ENCODE results near the gene SUSD2. TPM values are rescaled to one million over a fixed set of nuclear protein-coding genes. Genes with fewer than 3 reads are reported as not detected.

The SUSD2 gene
- total RNA-seq, 1 experiment from 2014 or later = 2.5 TPM

DNA sequence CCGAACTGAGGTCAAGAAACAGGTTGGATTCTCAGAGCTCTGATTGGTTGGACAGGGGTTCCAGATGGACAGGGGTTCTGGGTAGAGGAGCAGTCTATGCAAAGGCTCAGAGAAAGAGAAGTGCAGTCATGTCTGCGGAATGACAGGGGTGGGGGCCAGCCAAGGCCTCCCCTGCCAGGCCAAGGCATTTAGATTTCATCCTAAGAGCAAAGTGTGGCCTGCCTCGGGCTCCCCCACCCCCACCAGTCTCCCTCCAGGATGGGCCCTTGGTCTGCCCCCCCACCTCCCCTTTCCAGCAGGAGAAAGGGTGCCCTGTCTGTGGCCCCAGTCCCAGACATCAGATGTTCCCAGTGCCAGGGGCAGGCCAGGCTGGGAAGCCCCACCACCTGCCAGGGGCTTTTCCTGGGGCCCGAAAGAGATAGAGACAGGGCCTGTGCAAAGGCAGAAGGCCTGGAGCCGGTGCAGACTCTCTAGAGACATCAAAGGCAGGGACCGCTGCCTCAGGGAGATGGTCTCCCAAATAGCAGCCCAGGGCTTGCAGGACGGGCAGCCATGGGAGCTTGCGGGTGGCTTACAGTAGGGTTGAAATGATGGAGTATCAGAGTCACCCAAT, 9.4 kb downstream of the SUSD2 start:
- no TSS peak for BruUV-seq (replicated peaks)
- peaks cover 6% of the 10 kb centered on the region for H3K36me3 Mint-ChIP-seq (ENCODE audit: insufficient read depth, unreplicated experiment)
- DNase-seq = no peak
- TF ChIP-seq, protein P1, sequence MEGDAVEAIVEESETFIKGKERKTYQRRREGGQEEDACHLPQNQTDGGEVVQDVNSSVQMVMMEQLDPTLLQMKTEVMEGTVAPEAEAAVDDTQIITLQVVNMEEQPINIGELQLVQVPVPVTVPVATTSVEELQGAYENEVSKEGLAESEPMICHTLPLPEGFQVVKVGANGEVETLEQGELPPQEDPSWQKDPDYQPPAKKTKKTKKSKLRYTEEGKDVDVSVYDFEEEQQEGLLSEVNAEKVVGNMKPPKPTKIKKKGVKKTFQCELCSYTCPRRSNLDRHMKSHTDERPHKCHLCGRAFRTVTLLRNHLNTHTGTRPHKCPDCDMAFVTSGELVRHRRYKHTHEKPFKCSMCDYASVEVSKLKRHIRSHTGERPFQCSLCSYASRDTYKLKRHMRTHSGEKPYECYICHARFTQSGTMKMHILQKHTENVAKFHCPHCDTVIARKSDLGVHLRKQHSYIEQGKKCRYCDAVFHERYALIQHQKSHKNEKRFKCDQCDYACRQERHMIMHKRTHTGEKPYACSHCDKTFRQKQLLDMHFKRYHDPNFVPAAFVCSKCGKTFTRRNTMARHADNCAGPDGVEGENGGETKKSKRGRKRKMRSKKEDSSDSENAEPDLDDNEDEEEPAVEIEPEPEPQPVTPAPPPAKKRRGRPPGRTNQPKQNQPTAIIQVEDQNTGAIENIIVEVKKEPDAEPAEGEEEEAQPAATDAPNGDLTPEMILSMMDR (IDR thresholded peaks at IDR 0.05; ENCODE audit: unreplicated experiment) = no peak
- H3K4me3 Mint-ChIP-seq (ENCODE audit: low read depth, unreplicated experiment) = no peak overlapping the region
- no peaks in the 10 kb centered on the region for H3K27me3 Mint-ChIP-seq (ENCODE audit: unreplicated experiment)
- peak overlapping the region; percentile 43 for H3K27ac Mint-ChIP-seq (ENCODE audit: unreplicated experiment)
- peaks cover 31% of the 10 kb centered on the region for H3K4me1 Mint-ChIP-seq (ENCODE audit: low read depth, unreplicated experiment)
- intact Hi-C loops (cut with micrococcal nuclease; ENCODE audit: unreplicated experiment) = no loop called here
- CTCF ChIA-PET = interaction anchor here (0.7 to 3.3 kb wide), 8 partner anchors 7 to 331 kb away, joined by 3 to 59 read pairs (median 4); no protein-coding TSS in a partner anchor
- H3K9me3 Mint-ChIP-seq (ENCODE audit: low read depth, unreplicated experiment) = no peaks in the 10 kb centered on the region

DNA sequence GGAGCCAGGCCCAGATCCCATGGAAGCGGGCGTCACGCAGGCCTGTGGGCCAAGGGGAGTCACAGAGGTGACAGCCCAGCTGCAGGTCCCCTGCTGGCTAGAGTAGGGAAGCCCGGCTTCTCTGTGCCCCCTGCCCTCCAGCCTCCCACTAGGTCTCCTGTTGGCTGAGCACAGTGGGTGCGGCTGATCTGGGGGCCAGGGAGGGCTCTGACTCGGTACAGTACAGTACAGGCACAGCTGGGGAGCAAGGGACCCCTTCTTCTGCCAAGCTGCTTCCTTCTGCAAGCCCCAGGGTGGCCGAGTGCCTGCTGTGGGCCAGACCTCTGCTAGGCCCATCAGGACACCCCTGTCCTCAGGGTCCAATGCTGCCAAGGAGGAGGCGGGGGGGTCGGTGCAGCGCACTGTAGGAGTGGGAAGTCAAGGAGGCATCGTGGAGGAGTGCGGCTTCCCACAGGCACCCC, 10.1 kb downstream of the SUSD2 start:
- CTCF ChIA-PET = no interaction called here
- Mint-ChIP-seq H3K36me3 (ENCODE audit: insufficient read depth, unreplicated experiment) (peaks cover 6% of the 10 kb centered on the region), H3K27me3 (ENCODE audit: unreplicated experiment) (no peaks in the 10 kb centered on the region), H3K27ac (ENCODE audit: unreplicated experiment) (no peak overlapping the region), H3K4me1 (ENCODE audit: low read depth, unreplicated experiment) (peaks cover 38% of the 10 kb centered on the region), H3K9me3 (ENCODE audit: low read depth, unreplicated experiment) (no peaks in the 10 kb centered on the region), H3K4me3 (ENCODE audit: low read depth, unreplicated experiment) (no peak overlapping the region)
- no TSS peak for BruUV-seq (replicated peaks)
- intact Hi-C loops (cut with micrococcal nuclease; ENCODE audit: unreplicated experiment) = no loop called here
- TF ChIP-seq, protein P1 (IDR thresholded peaks at IDR 0.05; ENCODE audit: unreplicated experiment) = peak; percentile 20
- no peak for DNase-seq

DNA sequence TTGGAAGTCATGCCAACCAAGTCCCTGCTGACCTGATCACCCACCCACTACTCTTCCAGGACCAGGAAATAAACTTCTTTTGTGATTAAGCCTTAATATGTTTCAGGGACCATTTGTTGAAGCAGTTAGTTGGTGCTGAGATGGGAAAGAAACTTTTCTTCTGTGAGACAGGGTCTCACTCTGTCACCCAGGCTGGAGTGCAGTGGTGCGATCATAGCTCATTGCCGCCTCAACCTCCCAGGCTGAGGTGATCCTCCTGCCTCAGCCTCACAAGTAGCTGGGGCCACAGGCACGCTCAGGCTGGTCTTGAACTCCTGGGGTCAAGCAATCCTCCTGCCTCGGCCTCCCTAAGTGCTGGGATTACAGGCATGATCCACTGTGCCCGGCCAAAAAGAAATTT, 10.6 kb downstream of the SUSD2 start:
- Mint-ChIP-seq H3K4me1 (ENCODE audit: low read depth, unreplicated experiment) (peaks cover 41% of the 10 kb centered on the region), H3K9me3 (ENCODE audit: low read depth, unreplicated experiment) (no peaks in the 10 kb centered on the region), H3K36me3 (ENCODE audit: insufficient read depth, unreplicated experiment) (peaks cover 11% of the 10 kb centered on the region), H3K27me3 (ENCODE audit: unreplicated experiment) (no peaks in the 10 kb centered on the region), H3K4me3 (ENCODE audit: low read depth, unreplicated experiment) (no peak overlapping the region), H3K27ac (ENCODE audit: unreplicated experiment) (no peak overlapping the region)
- BruUV-seq (replicated peaks) = no TSS peak
- CTCF ChIA-PET = no interaction called here
- no peak for DNase-seq
- TF ChIP-seq, protein P1 (IDR thresholded peaks at IDR 0.05; ENCODE audit: unreplicated experiment) = no peak
- intact Hi-C loops (cut with micrococcal nuclease; ENCODE audit: unreplicated experiment) = no loop called here

DNA sequence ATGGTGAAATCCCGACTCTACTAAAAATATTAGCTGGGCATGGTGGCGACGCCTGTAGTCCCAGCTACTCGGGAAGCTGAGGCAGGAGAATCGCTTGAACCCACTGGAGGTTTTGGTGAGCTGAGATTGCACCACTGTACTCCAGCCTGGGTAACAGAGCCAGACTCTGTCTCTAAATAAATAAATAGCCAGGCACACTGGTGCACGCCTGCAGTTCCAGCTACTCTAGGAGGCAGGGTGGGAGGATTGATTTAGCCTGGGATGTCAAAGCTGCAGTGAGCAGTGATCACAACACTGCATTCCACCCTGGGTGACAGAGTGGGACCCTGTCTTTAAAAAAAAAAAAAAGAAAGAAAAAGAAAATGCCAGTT, 17.4 kb downstream of the SUSD2 start:
- TF ChIP-seq, protein P1 (IDR thresholded peaks at IDR 0.05; ENCODE audit: unreplicated experiment) = no peak
- Mint-ChIP-seq H3K4me3 (ENCODE audit: low read depth, unreplicated experiment) (no peak overlapping the region), H3K27me3 (ENCODE audit: unreplicated experiment) (no peaks in the 10 kb centered on the region), H3K4me1 (ENCODE audit: low read depth, unreplicated experiment) (peaks cover 42% of the 10 kb centered on the region), H3K27ac (ENCODE audit: unreplicated experiment) (no peak overlapping the region), H3K36me3 (ENCODE audit: insufficient read depth, unreplicated experiment) (peaks cover 23% of the 10 kb centered on the region), H3K9me3 (ENCODE audit: low read depth, unreplicated experiment) (no peaks in the 10 kb centered on the region)
- BruUV-seq (replicated peaks) = no TSS peak
- intact Hi-C loops (cut with micrococcal nuclease; ENCODE audit: unreplicated experiment) = no loop called here
- CTCF ChIA-PET = interaction anchor here (0.6 to 0.8 kb wide), 2 partner anchors 9 to 471 kb away, joined by 3 read pairs; no protein-coding TSS in a partner anchor
- DNase-seq = no peak

All from Calu3 (cell line).